GM23338 (cell line): ENCODE results near the gene COX7B. TPM values are rescaled to one million over a fixed set of nuclear protein-coding genes. Genes with fewer than 3 reads are reported as not detected.

Experiments used
- ATAC-seq: fragments of 200-7000 bp; cut with Tn5 transposase; 3 replicates; pipeline ENCODE4 v1.9.1; 2020
- DNase-seq: peaks from one replicate; pipeline ENCODE4 v3.0.0-alpha.2; 2015; ENCODE audit warnings: low spot score
- H2AFZ ChIP-seq: fragments of 200-600 bp; sonication (generic); 2 replicates; pipeline ENCODE4 v1.8.0; 2016; ENCODE audit warnings: antibody characterized with exemption, mild to moderate bottlenecking, moderate library complexity
- H3F3A ChIP-seq: fragments of 200-600 bp; sonication (generic); replicated peaks from 2 replicates; pipeline ENCODE4 v1.8.0; 2017; ENCODE audit warnings: antibody characterized with exemption, mixed run types, low read depth
- H3K27ac ChIP-seq: fragments of 200-600 bp; sonication (generic); 2 replicates; pipeline ENCODE4 v1.6.1; 2016; ENCODE audit warnings: low read depth
- H3K27me3 ChIP-seq: fragments of 200-600 bp; sonication (generic); 2 replicates; pipeline ENCODE4 v1.8.0; 2016; ENCODE audit warnings: mild to moderate bottlenecking, mixed run types, moderate library complexity; ENCODE audit not compliant: insufficient read depth
- H3K36me3 ChIP-seq: fragments of 200-600 bp; sonication (generic); 2 replicates; pipeline ENCODE4 v1.8.0; 2016; ENCODE audit warnings: mild to moderate bottlenecking; ENCODE audit not compliant: insufficient read depth
- H3K4me1 ChIP-seq: fragments of 200-600 bp; sonication (generic); 2 replicates; pipeline ENCODE4 v1.8.0; 2016; ENCODE audit warnings: mild to moderate bottlenecking, moderate library complexity; ENCODE audit not compliant: insufficient read depth
- H3K4me2 ChIP-seq: fragments of 200-600 bp; sonication (generic); 2 replicates; pipeline ENCODE4 v1.7.1; 2017; ENCODE audit warnings: mixed run types
- H3K4me3 ChIP-seq: fragments of 200-600 bp; sonication (generic); 2 replicates; pipeline ENCODE4 v1.6.1; 2016; ENCODE audit warnings: mixed run types
- H3K79me2 ChIP-seq: fragments of 200-600 bp; sonication (generic); replicated peaks from 2 replicates; pipeline ENCODE4 v1.8.0; 2017; ENCODE audit warnings: mild to moderate bottlenecking; ENCODE audit not compliant: insufficient read depth
- H3K9me2 ChIP-seq: fragments of 200-600 bp; sonication (generic); 2 replicates; pipeline ENCODE4 v1.8.0; 2017; ENCODE audit not compliant: insufficient read depth
- H4K20me1 ChIP-seq: fragments of 200-600 bp; sonication (generic); replicated peaks from 2 replicates; pipeline ENCODE4 v1.8.0; 2017; ENCODE audit warnings: mild to moderate bottlenecking; ENCODE audit not compliant: insufficient read depth
- H3K27ac Mint-ChIP-seq: 2 replicates; pipeline ENCODE4 v1.8.0; 2020; ENCODE audit warnings: inconsistent platforms, mild to moderate bottlenecking, moderate library complexity, mixed read lengths
- H3K27me3 Mint-ChIP-seq: 3 replicates; pipeline ENCODE4 v1.8.0; 2022; ENCODE audit warnings: low read depth, mild to moderate bottlenecking, moderate library complexity, mixed read lengths, inconsistent platforms; ENCODE audit not compliant: insufficient read depth, poor library complexity
- H3K36me3 Mint-ChIP-seq: 3 replicates; pipeline ENCODE4 v1.8.0; 2021; ENCODE audit warnings: low read depth, mild to moderate bottlenecking, inconsistent platforms, moderate library complexity, mixed read lengths
- H3K4me1 Mint-ChIP-seq: 3 replicates; pipeline ENCODE4 v1.8.0; 2020; ENCODE audit warnings: mild to moderate bottlenecking, inconsistent platforms, mixed read lengths
- H3K4me3 Mint-ChIP-seq: 3 replicates; pipeline ENCODE4 v1.8.0; 2021; ENCODE audit warnings: moderate library complexity, mild to moderate bottlenecking, inconsistent platforms, mixed read lengths
- H3K9me3 Mint-ChIP-seq: 3 replicates; pipeline ENCODE4 v1.8.0; 2020; ENCODE audit warnings: moderate library complexity, mild to moderate bottlenecking, inconsistent platforms, mixed read lengths
- CREB1 ChIP-seq: fragments of 250-450 bp; sonication (Bioruptor Pico); IDR thresholded peaks from 2 replicates; pipeline ENCODE4 v1.5.0; 2020; ENCODE audit warnings: low read depth, mild to moderate bottlenecking, moderate library complexity
- ETS1 ChIP-seq: IDR thresholded peaks from 2 replicates; pipeline ENCODE4 v1.6.1; 2016; ENCODE audit warnings: antibody characterized with exemption
- EZH2 ChIP-seq: fragments of 200-600 bp; sonication (generic); IDR thresholded peaks from one replicate; pipeline ENCODE4 v1.8.0; 2017; ENCODE audit warnings: antibody characterized with exemption, mild to moderate bottlenecking, low read depth; ENCODE audit not compliant: unreplicated experiment
- EZH2phosphoT487 ChIP-seq: fragments of 200-600 bp; sonication (generic); IDR thresholded peaks from one replicate; pipeline ENCODE4 v1.8.1; 2018; ENCODE audit warnings: antibody characterized with exemption; ENCODE audit not compliant: unreplicated experiment
- REST ChIP-seq: IDR thresholded peaks from one replicate; pipeline ENCODE4 v1.6.1; 2018; ENCODE audit warnings: antibody characterized with exemption; ENCODE audit not compliant: unreplicated experiment
- ZNF462 ChIP-seq: fragments of 250-450 bp; sonication (Bioruptor Pico); IDR thresholded peaks from 2 replicates; pipeline ENCODE4 v1.5.0; 2020; ENCODE audit warnings: mild to moderate bottlenecking, moderate library complexity
- polyA plus RNA-seq: library from polyadenylated mRNA; unstranded; fragments of >200 nt; fragmentation: Nextera tagmentation; extraction: Ambion mirVana; gene quantifications from 2 replicates; pipeline ENCODE4 v1.2.1, GENCODE V29; 2016
- total RNA-seq: library from RNA; depleted of rRNA; stranded (reverse); fragments of >200 nt; shearing (Covaris generic); gene quantifications from 2 replicates; pipeline ENCODE4 v1.2.3, GENCODE V29; 2014

Gene COX7B
- total and polyA plus RNA-seq, 2 experiments from 2014 or later: 411 to 1,029 TPM

GRCh38 chrX:77901506-77901905 is 2.2 kb downstream of the COX7B start (continued):
- TF ChIP-seq EZH2phosphoT487 (no peak), ETS1 (no peak), REST (no peak), CREB1 (no peak)

GRCh38 chrX:77910108-77910840 is 11.0 kb downstream of the COX7B start, which contains the start of gene ATP7A:
Gene ATP7A (plus strand): TSS chrX:77910693. CDS start chrX:77971642, 60,949 bp downstream.
- Mint-ChIP-seq H3K9me3 (no peaks in the 10 kb centered on the region), H3K27ac (peak within 1 kb of the TSS; percentile 75), H3K27me3 (peaks cover 1% of the 10 kb centered on the region), H3K4me3 (peak within 1 kb of the TSS; percentile 97), H3K4me1 (peaks cover 6% of the 10 kb centered on the region; the same call in 1 of the 3 replicates), H3K36me3 (no peaks in the 10 kb centered on the region)
- Histone ChIP-seq H3K9me2 (no peaks in the 10 kb centered on the region), H3K4me1 (no peaks in the 10 kb centered on the region; the same call in 1 of the 2 replicates), H4K20me1 (no peaks in the 10 kb centered on the region), H2AFZ (peak within 1 kb of the TSS; percentile 80; the same call in 1 of the 2 replicates), H3K4me3 (peak within 1 kb of the TSS; percentile 69), H3K79me2 (no peaks in the 10 kb centered on the region; the same call in 1 of the 2 replicates), H3K4me2 (peak within 1 kb of the TSS; percentile 86), H3K27ac (no peak within 1 kb of the TSS), H3F3A (0 out of 2 replicates have a peak, but pooled peaks cover 3% of the 10 kb centered on the region), H3K27me3 (no peaks in the 10 kb centered on the region), H3K36me3 (no peaks in the 10 kb centered on the region)
- peak; percentile 80 for DNase-seq
- peak; percentile 97 for ATAC-seq
- TF ChIP-seq ZNF462 (CRISPR knock-in tag) (no peak), REST (no peak), EZH2 (no peak), EZH2phosphoT487 (no peak), ETS1 (no peak)
